ENCODE measurements around the gene GGPS1.
A peak's percentile ranks its signal among the peaks of the same experiment; 100 is the strongest.
"Not testable (repeated sequence)": the region's sequence is repeated elsewhere in the genome, so short reads cannot be mapped to it uniquely, and the experiment has no call there.

Gene GGPS1

GRCh38 chr1:235304549-235305451, 23.6 kb upstream of the GGPS1 start:
- peak overlapping the region; percentile 87 for H3K27ac ChIP-seq (ENCODE audit: insufficient read depth, low read length, poor library complexity, severe bottlenecking)
- peak; percentile 21 to 43 (median 42) for DNase-seq
- H3K4me3 ChIP-seq (ENCODE audit: insufficient read depth, low read depth, low read length, poor library complexity, severe bottlenecking) = no peak overlapping the region
- no peaks in the 10 kb centered on the region for H3K27me3 ChIP-seq (replicated peaks; ENCODE audit: control insufficient read depth, insufficient read depth, low read length, poor library complexity, severe bottlenecking)
- H3K36me3 ChIP-seq (ENCODE audit: control insufficient read depth, insufficient read depth, low read length) = no peaks in the 10 kb centered on the region
- no peaks in the 10 kb centered on the region for H3K9me3 ChIP-seq (ENCODE audit: control insufficient read depth, low read length)
- peaks cover 54% of the 10 kb centered on the region for H3K4me1 ChIP-seq (ENCODE audit: control insufficient read depth, insufficient read depth, low read length, poor library complexity, severe bottlenecking)

- H3K27ac ChIP-seq (ENCODE audit: insufficient read depth, low read length, poor library complexity, severe bottlenecking) = no peak overlapping the region
- H3K9me3 ChIP-seq (ENCODE audit: control insufficient read depth, low read length) = no peaks in the 10 kb centered on the region
- no peak for DNase-seq
- peaks cover 51% of the 10 kb centered on the region for H3K4me1 ChIP-seq (ENCODE audit: control insufficient read depth, insufficient read depth, low read length, poor library complexity, severe bottlenecking)
- no peak overlapping the region for H3K4me3 ChIP-seq (ENCODE audit: insufficient read depth, low read depth, low read length, poor library complexity, severe bottlenecking)
- H3K36me3 ChIP-seq (ENCODE audit: control insufficient read depth, insufficient read depth, low read length) = no peaks in the 10 kb centered on the region
- H3K27me3 ChIP-seq (replicated peaks; ENCODE audit: control insufficient read depth, insufficient read depth, low read length, poor library complexity, severe bottlenecking) = no peaks in the 10 kb centered on the region
Measured at GRCh38 chr1:235307158-235308124, 20.9 kb upstream of the GGPS1 start.

- not testable (repeated sequence) for H3K36me3 ChIP-seq (ENCODE audit: control insufficient read depth, insufficient read depth, low read length); H3K4me3 ChIP-seq (ENCODE audit: insufficient read depth, low read depth, low read length, poor library complexity, severe bottlenecking); H3K9me3 ChIP-seq (ENCODE audit: control insufficient read depth, low read length); H3K27ac ChIP-seq (ENCODE audit: insufficient read depth, low read length, poor library complexity, severe bottlenecking); H3K27me3 ChIP-seq (replicated peaks; ENCODE audit: control insufficient read depth, insufficient read depth, low read length, poor library complexity, severe bottlenecking); DNase-seq
- H3K4me1 ChIP-seq (ENCODE audit: control insufficient read depth, insufficient read depth, low read length, poor library complexity, severe bottlenecking) = peaks cover 49% of the 10 kb centered on the region
Measured at GRCh38 chr1:235309206-235309605, 19.2 kb upstream of the GGPS1 start.

GRCh38 chr1:235313262-235313661, 15.1 kb upstream of the GGPS1 start:
- Histone ChIP-seq H3K27ac (ENCODE audit: insufficient read depth, low read length, poor library complexity, severe bottlenecking) (no peak overlapping the region), H3K4me1 (ENCODE audit: control insufficient read depth, insufficient read depth, low read length, poor library complexity, severe bottlenecking) (peaks cover 28% of the 10 kb centered on the region), H3K27me3 (replicated peaks; ENCODE audit: control insufficient read depth, insufficient read depth, low read length, poor library complexity, severe bottlenecking) (no peaks in the 10 kb centered on the region), H3K4me3 (ENCODE audit: insufficient read depth, low read depth, low read length, poor library complexity, severe bottlenecking) (no peak overlapping the region), H3K36me3 (ENCODE audit: control insufficient read depth, insufficient read depth, low read length) (no peaks in the 10 kb centered on the region), H3K9me3 (ENCODE audit: control insufficient read depth, low read length) (no peaks in the 10 kb centered on the region)
- DNase-seq = no peak

- Histone ChIP-seq H3K27me3 (replicated peaks; ENCODE audit: control insufficient read depth, insufficient read depth, low read length, poor library complexity, severe bottlenecking) (no peaks in the 10 kb centered on the region), H3K36me3 (ENCODE audit: control insufficient read depth, insufficient read depth, low read length) (peaks cover 3% of the 10 kb centered on the region), H3K9me3 (ENCODE audit: control insufficient read depth, low read length) (no peaks in the 10 kb centered on the region), H3K4me3 (ENCODE audit: insufficient read depth, low read depth, low read length, poor library complexity, severe bottlenecking) (no peak overlapping the region), H3K4me1 (ENCODE audit: control insufficient read depth, insufficient read depth, low read length, poor library complexity, severe bottlenecking) (peaks cover 34% of the 10 kb centered on the region), H3K27ac (ENCODE audit: insufficient read depth, low read length, poor library complexity, severe bottlenecking) (peak overlapping the region; percentile 7)
- DNase-seq = no peak
Measured at GRCh38 chr1:235313931-235314678, 14.3 kb upstream of the GGPS1 start.

GRCh38 chr1:235315173-235315572, 13.2 kb upstream of the GGPS1 start:
- Histone ChIP-seq H3K36me3 (ENCODE audit: control insufficient read depth, insufficient read depth, low read length) (peaks cover 7% of the 10 kb centered on the region), H3K4me3 (ENCODE audit: insufficient read depth, low read depth, low read length, poor library complexity, severe bottlenecking) (no peak overlapping the region), H3K27ac (ENCODE audit: insufficient read depth, low read length, poor library complexity, severe bottlenecking) (no peak overlapping the region), H3K9me3 (ENCODE audit: control insufficient read depth, low read length) (no peaks in the 10 kb centered on the region), H3K4me1 (ENCODE audit: control insufficient read depth, insufficient read depth, low read length, poor library complexity, severe bottlenecking) (peaks cover 40% of the 10 kb centered on the region), H3K27me3 (replicated peaks; ENCODE audit: control insufficient read depth, insufficient read depth, low read length, poor library complexity, severe bottlenecking) (no peaks in the 10 kb centered on the region)
- no peak for DNase-seq

- Histone ChIP-seq H3K27ac (ENCODE audit: insufficient read depth, low read length, poor library complexity, severe bottlenecking) (no peak overlapping the region), H3K4me3 (ENCODE audit: insufficient read depth, low read depth, low read length, poor library complexity, severe bottlenecking) (no peak overlapping the region), H3K4me1 (ENCODE audit: control insufficient read depth, insufficient read depth, low read length, poor library complexity, severe bottlenecking) (peaks cover 42% of the 10 kb centered on the region), H3K27me3 (replicated peaks; ENCODE audit: control insufficient read depth, insufficient read depth, low read length, poor library complexity, severe bottlenecking) (no peaks in the 10 kb centered on the region), H3K36me3 (ENCODE audit: control insufficient read depth, insufficient read depth, low read length) (peaks cover 11% of the 10 kb centered on the region), H3K9me3 (ENCODE audit: control insufficient read depth, low read length) (no peaks in the 10 kb centered on the region)
- no peak for DNase-seq
Measured at GRCh38 chr1:235315735-235316134, 12.6 kb upstream of the GGPS1 start.

- H3K4me1 ChIP-seq (ENCODE audit: control insufficient read depth, insufficient read depth, low read length, poor library complexity, severe bottlenecking) = peaks cover 40% of the 10 kb centered on the region
- H3K27ac ChIP-seq (ENCODE audit: insufficient read depth, low read length, poor library complexity, severe bottlenecking) = no peak overlapping the region
- DNase-seq = no peak
- peaks cover 12% of the 10 kb centered on the region for H3K36me3 ChIP-seq (ENCODE audit: control insufficient read depth, insufficient read depth, low read length)
- no peaks in the 10 kb centered on the region for H3K9me3 ChIP-seq (ENCODE audit: control insufficient read depth, low read length)
- no peak overlapping the region for H3K4me3 ChIP-seq (ENCODE audit: insufficient read depth, low read depth, low read length, poor library complexity, severe bottlenecking)
- no peaks in the 10 kb centered on the region for H3K27me3 ChIP-seq (replicated peaks; ENCODE audit: control insufficient read depth, insufficient read depth, low read length, poor library complexity, severe bottlenecking)
Measured at GRCh38 chr1:235317168-235317567, 11.2 kb upstream of the GGPS1 start.

- no peak overlapping the region for H3K4me3 ChIP-seq (ENCODE audit: insufficient read depth, low read depth, low read length, poor library complexity, severe bottlenecking)
- H3K27ac ChIP-seq (ENCODE audit: insufficient read depth, low read length, poor library complexity, severe bottlenecking) = no peak overlapping the region
- H3K4me1 ChIP-seq (ENCODE audit: control insufficient read depth, insufficient read depth, low read length, poor library complexity, severe bottlenecking) = peaks cover 42% of the 10 kb centered on the region
- DNase-seq = no peak
- H3K36me3 ChIP-seq (ENCODE audit: control insufficient read depth, insufficient read depth, low read length) = peaks cover 12% of the 10 kb centered on the region
- H3K27me3 ChIP-seq (replicated peaks; ENCODE audit: control insufficient read depth, insufficient read depth, low read length, poor library complexity, severe bottlenecking) = no peaks in the 10 kb centered on the region
- no peaks in the 10 kb centered on the region for H3K9me3 ChIP-seq (ENCODE audit: control insufficient read depth, low read length)
Measured at GRCh38 chr1:235319255-235319654, 9.1 kb upstream of the GGPS1 start.

Data from effector memory CD4-positive, alpha-beta T cell (primary cell).